Retina (tissue), 1 donor: Measurements from ENCODE around the gene LARGE2.

Experiments
- DNase-seq: peaks from one replicate; pipeline ENCODE4 v3.0.0-alpha.2; 2016

Gene LARGE2

GRCh38 chr11:45930951-45931570 lies 8.6 kb downstream of the LARGE2 start:
- no peak for DNase-seq

GRCh38 chr11:45931739-45932138 lies 9.3 kb downstream of the LARGE2 start:
- DNase-seq, result no peak

DNA sequence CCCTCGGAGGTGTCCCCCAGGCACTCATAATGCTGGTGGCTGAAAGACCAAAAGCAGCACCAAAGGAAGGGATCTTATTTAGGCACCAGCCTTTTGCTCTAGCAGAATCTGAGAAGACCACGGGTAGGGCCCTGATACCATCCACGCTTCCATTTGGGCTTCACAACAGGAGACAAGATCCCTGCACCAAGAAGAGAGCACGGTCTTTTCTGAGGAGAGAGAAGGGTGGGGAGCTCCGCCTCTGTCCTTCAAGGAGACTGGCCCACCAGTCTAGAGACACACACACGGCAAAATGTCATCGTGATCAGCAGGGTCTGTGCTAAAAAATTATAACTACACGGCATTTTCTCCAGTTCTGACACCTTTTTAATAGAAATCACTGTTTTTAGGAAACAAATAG lies 9.8 kb downstream of the LARGE2 start:
- DNase-seq, result no peak

- no peak for DNase-seq
Measured at GRCh38 chr11:45933131-45933831, 10.8 kb downstream of the LARGE2 start.

- DNase-seq, result no peak
Measured at GRCh38 chr11:45933846-45934579, 11.6 kb downstream of the LARGE2 start.

DNA sequence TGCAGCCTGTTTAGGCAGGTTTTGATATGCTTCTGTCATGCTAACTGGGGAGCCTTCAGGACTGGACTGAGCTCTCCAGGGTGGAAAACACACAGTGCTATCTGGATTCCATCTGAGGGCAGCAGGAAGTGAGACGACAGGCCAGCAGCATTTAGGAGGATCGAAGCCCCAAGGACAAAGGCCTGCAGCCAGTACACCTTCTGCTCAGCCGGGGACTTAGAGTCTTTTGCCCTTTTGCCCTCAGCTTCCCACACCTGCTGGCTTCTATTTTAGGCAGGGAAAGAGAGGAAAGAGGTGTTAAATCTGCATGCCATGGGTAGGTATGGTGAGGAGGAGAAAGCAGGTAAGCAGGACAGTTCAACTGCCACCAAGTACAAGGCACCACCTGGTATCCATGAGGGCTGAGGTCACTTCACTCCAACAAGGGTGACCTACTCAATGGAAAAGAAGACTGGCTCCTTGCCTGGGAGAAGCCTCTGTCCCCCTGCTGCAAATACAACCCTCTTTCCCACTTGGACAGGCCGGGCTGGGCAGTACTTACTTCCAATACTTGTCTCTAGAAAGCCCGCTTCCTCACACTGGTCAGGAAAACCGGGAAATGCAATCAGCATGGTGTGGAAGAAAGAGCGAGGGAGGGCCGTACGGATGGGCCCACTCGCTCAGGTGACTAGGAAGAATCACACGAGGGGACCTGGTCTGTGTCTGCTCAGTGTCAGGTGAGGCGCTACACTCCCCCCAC lies 12.3 kb downstream of the LARGE2 start:
- DNase-seq, result no peak

DNA sequence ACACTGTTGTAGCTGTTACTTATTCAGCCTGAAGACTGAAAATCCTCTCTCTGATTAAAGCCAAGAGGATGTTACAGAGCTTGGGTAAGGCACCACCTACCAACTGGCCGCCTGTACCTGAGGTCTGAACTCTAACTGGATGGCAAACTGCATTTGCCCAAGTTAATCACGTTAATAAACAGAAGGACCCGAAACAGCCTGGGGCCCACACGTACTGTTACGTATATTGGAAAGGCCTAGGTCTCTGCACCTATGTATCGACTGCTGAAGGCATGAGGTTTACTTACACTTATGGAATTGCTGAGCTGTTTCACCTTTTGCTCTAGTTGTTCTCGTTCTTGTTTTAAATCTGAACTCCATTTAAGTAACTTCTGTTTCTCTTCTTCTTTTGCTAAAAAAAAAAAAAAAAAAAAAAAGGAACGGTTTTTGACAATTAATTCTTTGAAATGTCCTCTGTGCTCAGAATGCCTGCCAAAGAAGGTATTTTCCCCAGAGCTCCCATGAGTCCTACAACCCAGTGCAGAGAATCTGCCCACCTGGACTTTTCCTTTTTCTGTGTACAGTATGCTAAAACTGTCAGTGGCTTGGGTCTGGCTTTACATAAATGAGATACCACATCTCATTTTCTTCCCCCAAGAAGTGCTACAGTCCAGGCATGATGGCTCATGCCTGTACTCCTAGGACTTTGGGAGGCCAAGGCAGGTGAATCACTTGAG lies 13.1 kb downstream of the LARGE2 start:
- DNase-seq, result no peak

DNA sequence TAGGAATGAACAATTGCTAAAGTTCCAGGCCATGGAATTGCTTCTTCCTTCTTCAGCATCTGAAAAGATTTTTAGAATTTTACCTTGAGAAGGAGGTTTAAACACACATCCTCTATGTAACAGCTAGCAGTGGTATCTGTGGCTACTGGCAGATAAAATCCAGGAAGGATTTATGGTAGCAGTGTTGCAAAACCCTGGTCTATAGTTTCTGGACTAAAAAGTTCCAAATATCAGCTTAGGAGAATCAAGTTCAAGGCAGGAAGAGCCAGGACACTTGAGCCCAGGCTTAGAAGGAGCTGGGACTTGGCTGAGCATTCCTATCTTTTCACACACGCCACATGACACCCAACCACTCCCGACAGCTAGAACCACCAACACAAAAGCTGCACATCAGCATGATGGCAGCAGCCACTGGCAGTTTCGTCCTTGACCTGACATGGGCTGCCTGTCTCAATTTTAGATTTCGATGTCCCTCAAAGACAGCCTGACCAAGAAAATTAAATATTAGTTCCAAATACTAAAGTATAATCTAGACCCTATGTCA lies 14.1 kb downstream of the LARGE2 start:
- DNase-seq, result no peak

DNA sequence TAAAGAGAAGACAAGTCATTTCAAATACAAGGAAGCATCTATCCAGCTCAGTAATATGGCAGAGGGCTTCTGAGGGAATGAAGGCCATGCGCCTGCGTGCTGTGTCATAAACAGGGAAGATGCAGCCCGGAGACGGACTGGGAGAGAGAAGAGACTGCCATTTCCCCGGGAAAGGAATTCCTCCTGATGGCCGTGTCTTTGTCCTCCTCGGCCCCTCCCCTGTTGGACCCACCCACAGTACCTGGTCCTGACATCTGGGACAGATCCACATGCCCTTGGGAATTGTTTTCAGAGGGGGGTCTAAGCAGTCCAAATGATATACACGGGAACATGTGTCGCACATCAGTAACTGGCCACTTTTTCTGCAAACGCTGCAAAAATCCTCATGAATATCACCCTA lies 15.5 kb downstream of the LARGE2 start:
- no peak for DNase-seq

DNA sequence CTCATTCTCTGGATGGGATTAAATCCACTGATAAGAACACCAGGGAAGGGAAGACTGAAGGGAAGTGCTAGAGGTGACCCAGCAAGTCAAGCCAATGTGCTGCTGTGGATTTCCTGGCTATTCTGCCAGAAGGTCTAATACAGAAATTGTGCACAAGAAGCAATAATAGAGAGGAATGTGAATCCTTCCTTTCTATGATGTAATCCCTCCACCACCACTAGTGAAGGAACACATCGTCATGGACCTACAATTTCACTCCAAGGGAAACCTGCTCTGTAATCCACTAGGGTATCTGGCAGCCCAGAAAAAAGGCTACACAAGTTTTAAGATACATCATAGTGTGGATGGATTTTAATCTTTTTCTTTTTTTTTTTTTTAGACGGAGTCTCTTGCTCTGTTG lies 17.4 kb downstream of the LARGE2 start:
- DNase-seq, result no peak

DNA sequence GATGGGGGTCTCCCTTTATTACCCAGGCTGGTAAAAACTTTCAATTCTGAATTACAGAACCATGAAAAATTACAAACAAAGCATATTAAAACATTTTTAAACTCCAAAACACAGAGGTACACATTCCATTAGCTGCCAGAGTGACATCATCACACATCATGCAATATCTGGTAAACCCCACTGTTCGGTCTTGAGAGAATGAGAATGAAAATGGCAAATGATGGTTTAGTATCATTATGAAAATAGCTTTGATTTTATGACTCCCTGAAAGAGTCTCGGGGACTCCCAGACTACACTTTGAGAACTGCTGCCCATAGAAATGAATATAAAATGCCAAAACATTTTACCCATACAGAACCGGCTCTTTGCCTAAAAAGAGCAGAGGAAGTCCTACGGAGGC lies 18.8 kb downstream of the LARGE2 start:
- no peak for DNase-seq

GRCh38 chr11:45942381-45942780 lies 19.9 kb downstream of the LARGE2 start:
- no peak for DNase-seq

DNA sequence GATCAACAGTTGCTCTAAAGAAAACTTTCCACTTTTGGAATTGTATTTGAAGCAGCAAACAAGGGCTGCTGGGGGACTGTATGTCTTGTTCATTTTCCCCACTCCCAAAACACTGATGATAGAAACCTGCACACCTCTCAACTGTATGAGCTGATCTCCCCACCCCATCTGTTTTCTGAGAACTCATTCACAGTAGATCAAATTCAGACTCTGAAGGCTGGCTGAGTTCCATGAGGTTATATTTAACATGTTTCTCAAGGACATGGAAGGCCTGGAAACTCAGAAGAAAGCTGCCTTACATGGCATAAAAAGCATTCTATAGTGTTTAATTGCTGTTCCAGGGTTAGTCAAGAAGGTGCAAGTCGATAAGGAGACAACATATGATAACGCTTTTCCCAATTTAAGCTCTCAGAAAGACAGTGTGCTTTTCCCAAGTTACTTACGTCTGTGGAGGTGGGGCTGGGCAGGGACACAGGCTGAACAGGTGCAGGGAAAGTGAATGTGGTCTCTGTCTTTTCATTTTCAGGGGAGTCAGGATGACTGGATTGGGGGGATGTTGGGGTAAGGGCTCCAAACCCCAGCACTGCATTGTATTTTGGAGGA lies 23.0 kb downstream of the LARGE2 start:
- no peak for DNase-seq

DNA sequence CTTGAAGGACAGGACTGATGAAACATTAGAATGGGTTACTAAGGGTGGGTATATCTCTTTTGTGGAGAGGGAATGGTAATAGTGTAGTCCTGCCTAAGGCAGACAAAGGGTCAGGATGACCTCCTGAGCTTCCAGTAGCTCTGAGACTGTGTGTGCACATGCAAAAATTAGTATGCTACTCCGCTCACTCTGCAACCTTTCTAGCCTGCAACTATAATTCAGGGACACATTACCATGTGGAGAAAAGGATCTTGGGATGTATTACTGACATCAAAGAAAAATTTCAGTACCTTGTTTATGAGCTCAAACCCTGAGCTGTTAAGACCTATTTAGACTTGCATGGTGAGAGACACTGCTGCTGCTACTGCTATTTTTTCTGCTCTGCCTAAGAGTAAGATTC lies 25.4 kb downstream of the LARGE2 start:
- DNase-seq, result no peak

DNA sequence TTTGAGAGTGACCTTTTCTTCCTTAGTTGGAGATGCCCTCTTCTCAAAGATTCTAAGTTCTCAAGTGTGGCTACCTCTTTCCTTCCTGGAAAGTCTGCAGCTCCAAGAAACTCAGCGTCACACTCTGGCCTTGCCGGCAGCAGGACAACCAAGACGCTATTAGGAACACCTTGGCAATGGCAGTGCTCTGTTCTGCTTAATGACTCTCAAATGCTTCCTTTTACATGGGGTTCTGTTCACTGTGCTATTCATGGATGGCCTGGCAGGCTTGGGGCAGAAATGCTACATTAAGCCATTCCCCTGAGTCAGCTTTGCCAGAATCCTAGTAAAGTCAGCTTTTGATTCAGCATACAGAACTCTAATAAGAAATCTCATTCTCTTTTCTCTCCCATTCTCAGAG lies 25.9 kb downstream of the LARGE2 start:
- DNase-seq, result no peak

- no peak for DNase-seq
Measured at GRCh38 chr11:45949992-45950407, 27.5 kb downstream of the LARGE2 start.

DNA sequence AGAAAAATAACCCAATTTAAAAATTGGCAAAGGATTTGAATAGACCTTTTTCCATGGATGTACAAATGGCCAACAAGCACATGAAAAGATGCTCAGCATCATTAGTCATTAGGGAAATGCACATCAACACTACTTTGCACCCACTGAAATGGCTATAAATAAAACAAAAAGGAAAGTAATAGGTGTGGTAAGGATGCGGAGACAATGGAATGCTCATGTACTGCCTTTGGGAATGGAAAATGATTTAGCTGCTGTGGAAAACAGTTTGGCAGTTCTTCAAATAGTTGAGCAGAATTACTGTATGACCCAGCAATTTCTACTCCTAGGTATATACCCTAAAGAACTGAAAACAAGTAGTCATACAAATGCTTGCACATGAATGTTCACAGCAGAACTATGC lies 37.4 kb downstream of the LARGE2 start:
- no peak for DNase-seq

- no peak for DNase-seq
Measured at GRCh38 chr11:45960387-45961095, 38.1 kb downstream of the LARGE2 start.

- DNase-seq, result no peak
Measured at GRCh38 chr11:45961751-45962240, 39.3 kb downstream of the LARGE2 start.

DNA sequence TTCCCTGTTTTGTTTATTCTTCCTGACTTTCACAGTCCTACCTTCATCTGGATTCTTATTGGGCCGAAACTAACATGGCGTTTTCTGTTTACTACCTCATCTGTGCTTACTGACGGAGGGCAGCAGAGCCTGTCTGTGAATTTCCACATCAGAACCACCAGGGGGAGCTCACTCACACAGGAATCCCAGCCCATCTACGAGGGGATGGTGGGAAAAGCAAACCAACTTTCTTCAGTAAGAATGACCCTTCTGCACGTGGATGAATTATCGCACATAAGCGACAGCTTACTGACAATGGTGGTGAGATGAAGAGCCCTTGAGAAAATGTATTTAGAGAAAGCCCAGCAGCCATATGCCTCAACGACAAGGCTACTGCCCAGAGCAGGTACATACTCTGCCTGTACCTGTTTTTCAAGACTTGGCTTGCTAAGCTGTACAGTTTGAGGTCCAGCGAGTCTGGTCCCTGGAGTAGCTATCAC lies 42.5 kb downstream of the LARGE2 start:
- peak; percentile 81 for DNase-seq

GRCh38 chr11:45967506-45967905 lies 45.0 kb downstream of the LARGE2 start:
- no peak for DNase-seq
